CMK (cell line): Measurements from ENCODE around the gene ARHGEF17.

Experiments
- DNase-seq: peaks from one replicate; pipeline ENCODE4 v3.0.0-alpha.2; 2010; ENCODE audit warnings: low read depth

Gene ARHGEF17

GRCh38 chr11:73358071-73358470 lies 50.0 kb downstream of the ARHGEF17 start:
- DNase-seq = no peak

GRCh38 chr11:73359341-73359740 lies 51.3 kb downstream of the ARHGEF17 start:
- DNase-seq = no peak

- DNase-seq = no peak
Observed at GRCh38 chr11:73359930-73360742, 52.1 kb downstream of the ARHGEF17 start.

- DNase-seq = no peak
Observed at GRCh38 chr11:73360743-73361369, 52.8 kb downstream of the ARHGEF17 start.

- DNase-seq = no peak
Observed at GRCh38 chr11:73361953-73362776, 54.1 kb downstream of the ARHGEF17 start.

- no peak for DNase-seq
Observed at GRCh38 chr11:73363147-73363546, 55.1 kb downstream of the ARHGEF17 start.

GRCh38 chr11:73365352-73366264 lies 57.5 kb downstream of the ARHGEF17 start:
- no peak for DNase-seq

- no peak for DNase-seq
Observed at GRCh38 chr11:73366265-73366610, 58.2 kb downstream of the ARHGEF17 start.

- no peak for DNase-seq
Observed at GRCh38 chr11:73366953-73367352, 58.9 kb downstream of the ARHGEF17 start.

GRCh38 chr11:73367482-73368024 lies 59.5 kb downstream of the ARHGEF17 start:
- DNase-seq = no peak

- DNase-seq = no peak
Observed at GRCh38 chr11:73372375-73372993, 64.4 kb downstream of the ARHGEF17 start.

- DNase-seq = no peak
Observed at GRCh38 chr11:73374151-73374550, 66.1 kb downstream of the ARHGEF17 start.

- DNase-seq = no peak
Observed at GRCh38 chr11:73375830-73376159, 67.7 kb downstream of the ARHGEF17 start.

GRCh38 chr11:73376160-73376802 lies 68.2 kb downstream of the ARHGEF17 start, which contains the start of gene RELT:
Gene RELT (plus strand): TSS chr11:73376399. CDS start chr11:73389137, 12,738 bp downstream.
- DNase-seq = peak; percentile 86

GRCh38 chr11:73376803-73377629 lies 68.9 kb downstream of the ARHGEF17 start:
- DNase-seq = peak; percentile 89

GRCh38 chr11:73379189-73379880 lies 71.3 kb downstream of the ARHGEF17 start:
- DNase-seq = no peak

- DNase-seq = no peak
Observed at GRCh38 chr11:73380331-73380730, 72.3 kb downstream of the ARHGEF17 start.

- no peak for DNase-seq
Observed at GRCh38 chr11:73380897-73381410, 72.9 kb downstream of the ARHGEF17 start.

GRCh38 chr11:73381589-73381988 lies 73.5 kb downstream of the ARHGEF17 start:
- no peak for DNase-seq
